ENCODE results near the gene CASD1. TPM values are rescaled to one million over a fixed set of nuclear protein-coding genes. Genes with fewer than 3 reads are reported as not detected.
A peak's percentile ranks its signal among the peaks of the same experiment; 100 is the strongest.

The CASD1 gene
- total RNA-seq, result 10 to 100 TPM; 24.2 to 30.3 TPM
- 10 to 100 TPM; 54.5 to 72.2 (median 64.3) TPM for polyA plus RNA-seq (ENCODE audit: insufficient read length in 6 of 6)
- long read RNA-seq, donor 1, partial matches to known transcripts, result 0 of 3 reads
- long read RNA-seq, donor 1, other reads (novel, unspliced or antisense), result 0 of 3 reads
- long read RNA-seq, donor 2, partial matches to known transcripts, result 0 of 3 reads
- long read RNA-seq, donor 2, other reads (novel, unspliced or antisense), result 0 of 3 reads
- long read RNA-seq, donor 3, partial matches to known transcripts, result 0 of 4 reads
- long read RNA-seq, donor 3, other reads (novel, unspliced or antisense), result 0 of 4 reads
- long read RNA-seq, donor 4, result 0 reads
- long read RNA-seq, donor 5, transcript CASD1-201 (18 exons, 3,942 nt), result major isoform, 5 of 6 reads
- long read RNA-seq, donor 5, partial matches to known transcripts, result 0 of 6 reads
- long read RNA-seq, donor 5, other reads (novel, unspliced or antisense), result 0 of 6 reads
- long read RNA-seq, donor 6, partial matches to known transcripts, result 0 of 2 reads
- long read RNA-seq, donor 6, other reads (novel, unspliced or antisense), result 0 of 2 reads
- long read RNA-seq, donor 7, partial matches to known transcripts, result 0 of 3 reads
- long read RNA-seq, donor 7, other reads (novel, unspliced or antisense), result 0 of 3 reads
- long read RNA-seq, donor 8, partial matches to known transcripts, result 0 of 3 reads
- long read RNA-seq, donor 8, other reads (novel, unspliced or antisense), result 0 of 3 reads
- long read RNA-seq, donor 9, result 0 reads
- long read RNA-seq, donor 10, result 0 reads
- long read RNA-seq, donor 11, transcript CASD1-201 (18 exons, 3,942 nt), result major isoform, 6 of 32 reads
- long read RNA-seq, donor 11, partial matches to known transcripts, result 25 of 32 reads
- long read RNA-seq, donor 11, other reads (novel, unspliced or antisense), result 0 of 32 reads
- long read RNA-seq, donor 12, partial matches to known transcripts, result 0 of 3 reads
- long read RNA-seq, donor 12, other reads (novel, unspliced or antisense), result 0 of 3 reads

DNA sequence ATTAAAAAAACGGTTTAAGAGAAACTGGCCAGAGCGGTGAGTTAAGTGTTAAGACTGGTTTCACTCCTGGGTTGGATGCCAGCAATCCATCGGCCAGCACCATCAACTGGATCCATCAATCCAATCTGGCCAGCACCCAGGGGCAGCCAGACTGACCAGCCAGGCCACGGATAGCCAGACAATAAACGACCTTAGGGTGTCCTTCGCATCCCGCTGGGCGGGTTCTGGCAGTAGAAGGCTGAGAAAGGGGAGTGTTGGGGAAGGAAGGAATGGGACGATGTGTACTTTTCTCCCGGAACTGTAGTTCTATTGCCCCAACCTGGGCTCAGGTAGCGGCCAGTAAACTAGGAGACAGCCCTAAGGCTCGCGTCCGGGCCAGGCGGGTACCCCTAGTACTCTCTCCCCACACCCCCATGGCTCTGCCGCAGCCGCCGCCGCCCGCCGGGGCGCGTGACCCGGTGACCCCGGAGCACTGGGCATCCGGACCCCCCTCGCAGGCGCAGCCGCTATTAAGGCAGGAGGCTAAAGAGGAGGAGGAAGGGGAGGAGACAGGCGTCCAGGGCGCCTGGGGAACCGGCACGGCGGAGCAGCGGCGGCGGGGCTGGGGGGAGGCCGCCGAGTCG, at the start of gene CASD1:
TSS of gene CASD1 (plus strand) at position 546 of the 623 bp plus-strand sequence. CDS start 276 bp downstream, outside the sequence.
- Histone ChIP-seq H3K27me3 (no peaks in the 10 kb centered on the region), H3K9me3 (no peaks in the 10 kb centered on the region), H3K4me1 (peaks cover 4 to 32% of the 10 kb centered on the region in 2 donors), H3K4me3 (peak within 1 kb of the TSS; percentile 63 to 82), H3K36me3 (no peaks in the 10 kb centered on the region), H3K27ac (peak within 1 kb of the TSS; percentile 91 to 95)
- DNase-seq (peak; percentile 41 to 89 (median 62)), ATAC-seq (peak; percentile 56)
- intact Hi-C loops (cut with DNase I), result no loop called here
- no peak for TF ChIP-seq CTCF (IDR thresholded peaks at IDR 0.05)

GRCh38 chr7:94466516-94466915, 43.1 kb upstream of the CASD1 start:
- Histone ChIP-seq H3K9me3 (peaks cover 0 to 7% of the 10 kb centered on the region in 2 donors), H3K4me3 (no peak overlapping the region), H3K27ac (no peak overlapping the region), H3K27me3 (no peaks in the 10 kb centered on the region), H3K4me1 (no peaks in the 10 kb centered on the region), H3K36me3 (no peaks in the 10 kb centered on the region)
- ATAC-seq (no peak), DNase-seq (no peak)
- intact Hi-C loops (cut with DNase I), result no loop called here
- TF ChIP-seq CTCF (IDR thresholded peaks at IDR 0.05), result no peak

GRCh38 chr7:94471604-94472003, 38.0 kb upstream of the CASD1 start:
- peaks cover 0 to 21% of the 10 kb centered on the region in 2 donors for H3K9me3 ChIP-seq
- DNase-seq (no peak), ATAC-seq (no peak)
- no peaks in the 10 kb centered on the region for H3K4me1 ChIP-seq
- no peaks in the 10 kb centered on the region for H3K36me3 ChIP-seq
- no peak overlapping the region for H3K4me3 ChIP-seq
- intact Hi-C loops (cut with DNase I), result no loop called here
- H3K27ac ChIP-seq, result no peak overlapping the region
- no peak for TF ChIP-seq CTCF (IDR thresholded peaks at IDR 0.05)
- H3K27me3 ChIP-seq, result no peaks in the 10 kb centered on the region

GRCh38 chr7:94472608-94473007, 37.0 kb upstream of the CASD1 start:
- no peak overlapping the region for H3K27ac ChIP-seq
- peaks cover 0 to 21% of the 10 kb centered on the region in 2 donors for H3K9me3 ChIP-seq
- no peaks in the 10 kb centered on the region for H3K36me3 ChIP-seq
- intact Hi-C loops (cut with DNase I), result no loop called here
- no peaks in the 10 kb centered on the region for H3K4me1 ChIP-seq
- ATAC-seq (no peak), DNase-seq (no peak)
- TF ChIP-seq CTCF (IDR thresholded peaks at IDR 0.05), result no peak
- no peak overlapping the region for H3K4me3 ChIP-seq
- H3K27me3 ChIP-seq, result no peaks in the 10 kb centered on the region
